Neural crest cell (in vitro differentiated cells): ENCODE results near the gene ZNF728. TPM values are rescaled to one million over a fixed set of nuclear protein-coding genes. Genes with fewer than 3 reads are reported as not detected.

Experiments used
- total RNA-seq: library from RNA; stranded (reverse); gene quantifications from 2 replicates; pipeline ENCODE4 v1.2.1, GENCODE V29; 2021

Gene ZNF728
- total RNA-seq, 1 donor from 2014 or later = not detected

Other genes with a start within 250 kb of the ZNF728 start
- gene ZNF99, start 219.0 kb downstream of the ZNF728 start, total RNA-seq = not detected in 2 replicates
- not detected in 2 replicates for gene ZNF723, start 170.9 kb downstream of the ZNF728 start, total RNA-seq
- 26.2 and 27.7 TPM in 2 replicates for gene ZNF730, start 113.8 kb upstream of the ZNF728 start, total RNA-seq
- gene ZNF724, start 247.2 kb upstream of the ZNF728 start, total RNA-seq = 36.7 and 38.5 TPM in 2 replicates